ENCODE measurements around the gene GNG7.

DNA sequence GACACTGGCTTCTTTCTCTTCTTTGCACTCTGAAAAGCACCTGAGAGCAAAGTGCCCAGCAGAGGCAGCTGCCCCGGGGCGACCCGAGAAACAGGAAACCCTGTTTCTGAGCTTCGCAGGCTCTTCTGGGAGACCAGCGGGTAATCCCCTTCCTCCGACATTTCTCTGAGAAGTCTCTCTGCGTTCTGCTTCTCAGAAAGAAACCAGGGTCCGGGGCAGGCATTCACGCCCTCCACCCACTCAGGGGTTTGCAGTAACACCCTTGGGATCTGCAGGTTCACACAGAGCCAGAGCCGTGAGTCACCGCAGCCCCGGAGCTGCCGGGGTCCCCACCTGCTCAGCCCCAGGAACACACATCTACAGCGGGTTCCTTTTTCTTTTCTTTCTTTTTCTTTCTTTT, 140.6 kb downstream of the GNG7 start:
- TF ChIP-seq, protein P1, sequence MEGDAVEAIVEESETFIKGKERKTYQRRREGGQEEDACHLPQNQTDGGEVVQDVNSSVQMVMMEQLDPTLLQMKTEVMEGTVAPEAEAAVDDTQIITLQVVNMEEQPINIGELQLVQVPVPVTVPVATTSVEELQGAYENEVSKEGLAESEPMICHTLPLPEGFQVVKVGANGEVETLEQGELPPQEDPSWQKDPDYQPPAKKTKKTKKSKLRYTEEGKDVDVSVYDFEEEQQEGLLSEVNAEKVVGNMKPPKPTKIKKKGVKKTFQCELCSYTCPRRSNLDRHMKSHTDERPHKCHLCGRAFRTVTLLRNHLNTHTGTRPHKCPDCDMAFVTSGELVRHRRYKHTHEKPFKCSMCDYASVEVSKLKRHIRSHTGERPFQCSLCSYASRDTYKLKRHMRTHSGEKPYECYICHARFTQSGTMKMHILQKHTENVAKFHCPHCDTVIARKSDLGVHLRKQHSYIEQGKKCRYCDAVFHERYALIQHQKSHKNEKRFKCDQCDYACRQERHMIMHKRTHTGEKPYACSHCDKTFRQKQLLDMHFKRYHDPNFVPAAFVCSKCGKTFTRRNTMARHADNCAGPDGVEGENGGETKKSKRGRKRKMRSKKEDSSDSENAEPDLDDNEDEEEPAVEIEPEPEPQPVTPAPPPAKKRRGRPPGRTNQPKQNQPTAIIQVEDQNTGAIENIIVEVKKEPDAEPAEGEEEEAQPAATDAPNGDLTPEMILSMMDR (IDR thresholded peaks at IDR 0.05): no peak
- TF ChIP-seq EP300 (IDR thresholded peaks at IDR 0.05) (no peak), POLR2A (IDR thresholded peaks at IDR 0.05) (no peak), POLR2AphosphoS5 (IDR thresholded peaks at IDR 0.05) (no peak)
